GM18951 (cell line): ENCODE results near the gene GALK2.
"Not testable (repeated sequence)": the region's sequence is repeated elsewhere in the genome, so short reads cannot be mapped to it uniquely, and the experiment has no call there.

Source experiments
- POLR2A ChIP-seq: IDR thresholded peaks from 4 replicates; pipeline ENCODE4 v1.6.1; 2011; ENCODE audit warnings: mild to moderate bottlenecking; ENCODE audit not compliant: insufficient read length, insufficient read depth; ENCODE audit errors: extremely low read depth
- in situ Hi-C: fragments of 300-500 bp; cut with MboI; formaldehyde crosslinking; loops from one replicate; pipeline ENCODE4 v1.12.0; 2022; ENCODE audit warnings: low sequenced_read_pairs, mixed read lengths, inconsistent platforms; ENCODE audit not compliant: unreplicated experiment

GALK2 gene

DNA sequence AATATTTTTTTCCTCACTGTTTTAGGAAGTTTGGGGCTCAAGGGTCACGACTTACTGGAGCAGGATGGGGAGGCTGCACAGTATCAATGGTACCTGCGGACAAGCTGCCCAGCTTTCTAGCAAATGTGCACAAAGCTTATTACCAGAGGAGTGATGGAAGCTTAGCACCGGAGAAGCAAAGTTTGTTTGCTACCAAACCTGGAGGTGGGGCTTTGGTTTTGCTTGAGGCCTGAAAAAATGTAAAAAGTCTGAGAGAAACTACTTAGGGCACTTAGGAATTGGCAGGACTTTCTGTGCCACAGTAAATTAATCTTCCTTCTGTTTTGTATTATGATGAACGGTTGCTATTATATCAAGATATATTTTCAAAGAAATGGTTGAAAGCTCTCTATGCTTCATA, 157.9 kb downstream of the GALK2 start:
- in situ Hi-C loops: no loop called here
- no peak for TF ChIP-seq POLR2A

DNA sequence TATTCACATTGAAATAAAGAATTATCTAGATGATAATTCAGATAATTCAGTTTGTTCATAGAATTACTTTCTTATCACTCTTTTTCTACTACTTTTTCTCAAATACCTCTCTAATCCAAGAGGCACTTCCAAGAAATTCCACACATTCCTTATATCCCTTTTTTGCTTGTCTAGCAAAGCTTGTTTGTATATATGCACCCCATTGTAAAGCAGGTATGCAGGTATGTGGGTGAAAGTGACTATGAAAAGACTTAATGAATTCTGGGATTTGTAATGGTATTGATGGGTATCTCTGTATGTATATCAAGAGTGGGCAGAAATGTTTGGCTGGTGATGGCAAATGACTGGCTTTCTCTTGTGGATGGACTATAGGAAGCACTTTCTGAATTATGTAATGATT, 158.9 kb downstream of the GALK2 start:
- in situ Hi-C loops: no loop called here

DNA sequence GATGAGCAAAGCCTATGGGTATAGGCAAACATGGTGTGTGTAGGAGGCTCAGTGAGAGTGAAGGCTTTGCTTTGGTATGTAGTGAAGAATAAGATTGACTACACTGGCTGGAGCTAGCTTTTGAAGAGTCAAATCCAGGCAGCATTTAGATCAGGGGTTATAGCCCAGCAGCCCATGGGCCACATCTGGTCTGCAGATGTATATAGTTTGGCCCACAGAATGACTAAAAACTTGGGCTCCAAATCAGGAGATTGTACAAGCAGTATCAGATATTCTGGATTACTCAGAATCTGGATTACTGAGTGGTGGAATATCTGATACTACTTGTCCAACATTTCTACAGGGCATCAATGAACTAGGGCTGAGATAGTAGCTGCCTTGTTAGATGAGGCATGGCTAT, 160.1 kb downstream of the GALK2 start:
- no peak for TF ChIP-seq POLR2A

More for the DNA sequence above, 158.9 kb downstream of the GALK2 start:
- TF ChIP-seq POLR2A: no peak

DNA sequence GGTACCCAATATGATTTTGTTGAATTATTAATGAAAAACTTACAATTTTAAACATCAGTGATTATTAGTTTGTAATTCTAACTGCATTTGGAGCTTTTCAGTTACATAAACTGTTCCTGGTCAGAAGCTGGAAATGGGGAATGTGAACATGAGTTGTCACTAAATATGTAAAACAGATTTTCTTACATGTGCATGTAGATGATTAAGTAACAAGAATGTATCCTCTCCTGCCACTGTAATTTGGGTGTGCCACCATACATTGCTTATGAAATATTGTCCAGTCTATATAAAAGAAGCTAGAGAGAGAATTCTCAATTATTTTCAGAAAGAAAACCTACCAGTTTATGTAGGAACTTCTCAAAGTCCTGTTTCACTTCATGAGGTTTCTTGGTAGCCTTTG, 161.4 kb downstream of the GALK2 start:
- in situ Hi-C loops: no loop called here
- TF ChIP-seq POLR2A: no peak

More for the DNA sequence above, 160.1 kb downstream of the GALK2 start:
- in situ Hi-C loops: no loop called here

DNA sequence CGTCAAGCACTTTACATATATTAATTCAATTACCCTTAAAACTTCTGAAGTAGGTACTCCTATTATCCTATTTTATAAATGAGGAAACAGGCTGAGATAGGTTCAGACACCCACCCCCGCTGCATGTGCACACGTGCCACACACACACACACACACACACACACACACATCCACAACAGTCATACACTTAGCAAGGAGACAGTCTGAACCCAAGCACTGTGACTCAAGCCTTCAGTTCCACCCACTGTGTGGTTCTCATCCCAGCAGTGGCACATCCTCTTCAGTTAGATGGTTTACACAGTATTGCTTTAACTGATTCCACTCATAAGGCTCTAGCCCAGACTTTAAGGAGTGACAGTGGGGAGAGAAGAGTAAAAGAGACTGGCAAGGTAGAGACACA, 161.9 kb downstream of the GALK2 start:
- no peak for TF ChIP-seq POLR2A
- in situ Hi-C loops: no loop called here

DNA sequence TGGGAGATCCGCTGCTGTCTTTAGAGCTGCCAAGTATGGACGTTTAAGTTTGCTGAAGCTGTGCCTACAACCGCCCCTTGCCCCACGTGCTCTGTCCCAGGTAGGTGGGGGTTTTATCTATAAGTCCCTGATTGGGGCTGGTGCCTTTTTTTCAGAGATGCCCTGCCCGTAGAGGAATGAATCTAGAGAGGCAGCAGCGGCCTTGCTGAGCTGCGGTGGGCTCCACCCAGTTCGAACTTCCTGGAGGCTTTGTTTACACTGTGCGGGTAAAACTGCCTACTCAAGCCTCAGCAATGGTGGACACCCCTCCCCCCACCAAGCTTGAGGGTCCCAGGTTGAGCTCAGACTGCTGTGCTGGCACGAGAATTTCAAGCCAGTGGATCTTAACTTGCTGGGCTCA, 169.6 kb downstream of the GALK2 start:
- in situ Hi-C loops: no loop called here

DNA sequence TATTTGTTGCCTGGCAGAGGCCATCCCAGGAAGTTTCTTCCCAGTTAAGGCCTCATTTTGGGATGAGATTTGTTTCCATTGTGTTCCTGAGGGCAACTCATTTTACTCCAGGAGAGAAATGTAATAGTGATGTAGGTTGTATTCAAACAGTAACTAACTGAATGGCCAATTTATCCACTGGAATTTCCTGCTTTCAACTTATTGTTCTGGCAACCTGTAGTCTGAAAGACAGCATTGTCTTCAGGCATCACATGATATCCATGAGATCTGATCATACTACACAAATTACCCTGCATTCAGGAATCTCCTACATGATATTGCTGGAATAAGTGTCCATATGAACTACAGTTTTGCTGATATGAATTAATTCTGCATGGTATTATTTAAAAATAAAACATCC, 173.5 kb downstream of the GALK2 start:
- TF ChIP-seq POLR2A: no peak
- in situ Hi-C loops: no loop called here

More for the DNA sequence above, 169.6 kb downstream of the GALK2 start:
- no peak for TF ChIP-seq POLR2A

DNA sequence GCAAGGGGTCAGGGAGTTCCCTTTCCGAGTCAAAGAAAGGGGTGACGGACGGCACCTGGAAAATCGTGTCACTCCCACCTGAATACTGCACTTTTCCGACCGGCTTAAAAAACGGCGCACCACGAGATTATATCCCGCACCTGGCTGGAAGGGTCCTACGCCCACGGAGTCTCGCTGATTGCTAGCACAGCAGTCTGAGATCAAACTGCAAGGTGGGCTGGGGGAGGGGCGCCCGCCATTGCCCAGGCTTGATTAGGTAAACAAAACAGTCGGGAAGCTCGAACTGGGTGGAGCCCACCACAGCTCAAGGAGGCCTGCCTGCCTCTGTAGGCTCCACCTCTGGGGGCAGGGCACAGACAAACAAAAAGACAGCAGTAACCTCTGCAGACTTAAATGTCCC, 184.4 kb downstream of the GALK2 start:
- in situ Hi-C loops: not testable (repeated sequence)

DNA sequence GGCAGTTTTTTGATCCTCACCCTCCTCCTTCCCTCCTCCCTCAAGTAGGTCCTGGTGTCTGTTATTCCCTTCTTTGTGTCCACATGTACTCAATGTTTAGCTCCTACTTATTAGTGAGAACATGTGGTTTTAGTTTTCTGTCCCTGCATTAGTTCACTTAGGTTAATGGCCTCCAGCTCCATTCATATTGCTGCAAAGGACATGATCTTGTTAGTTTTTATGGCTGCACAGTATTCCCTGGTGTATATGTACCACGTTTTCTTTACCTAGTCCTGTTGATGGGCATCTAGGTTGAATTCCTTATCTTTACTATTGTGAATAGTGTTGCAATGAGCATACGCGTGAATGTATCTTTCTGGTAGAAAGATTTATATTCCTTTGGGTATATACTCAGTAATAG, 191.3 kb downstream of the GALK2 start:
- in situ Hi-C loops: no loop called here
- TF ChIP-seq POLR2A: no peak

DNA sequence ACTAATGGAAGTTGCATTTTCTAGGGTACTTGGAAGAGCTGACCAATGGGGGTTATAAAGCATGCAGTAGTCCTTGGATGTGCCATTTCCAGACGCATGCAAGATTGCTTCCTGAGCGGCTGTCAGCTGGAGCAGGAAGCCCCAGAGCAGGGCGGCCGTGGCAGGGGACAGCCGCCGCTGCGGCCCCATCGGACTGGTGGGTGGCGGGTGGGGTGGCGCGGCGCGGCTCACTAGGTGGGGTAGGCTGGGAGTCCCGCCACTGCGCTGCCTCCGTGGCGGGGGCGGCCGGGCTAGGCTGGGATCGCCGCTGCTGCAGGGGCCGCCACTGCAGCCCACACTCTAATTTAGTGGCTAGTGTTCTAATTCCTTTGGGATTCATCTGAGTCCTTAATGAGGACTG, 196.4 kb downstream of the GALK2 start:
- in situ Hi-C loops: no loop called here
- no peak for TF ChIP-seq POLR2A

DNA sequence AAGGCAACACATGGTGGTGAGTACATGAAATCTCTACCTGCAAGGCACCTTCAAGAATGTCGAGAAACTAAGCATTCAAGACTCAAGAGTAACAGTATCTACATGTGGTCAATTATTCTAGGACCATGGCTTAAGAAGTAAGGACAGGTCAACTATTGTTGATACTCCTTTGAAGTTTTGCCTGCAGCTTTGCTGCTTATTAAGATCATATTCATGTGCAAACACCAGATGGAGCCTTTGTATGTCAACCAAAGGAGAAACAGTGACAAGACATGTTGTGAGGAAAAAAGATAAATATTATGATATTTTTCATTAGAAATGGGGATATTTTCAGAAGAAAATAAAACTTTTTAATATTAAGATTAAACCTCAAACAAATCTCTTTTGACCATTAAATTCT, 200.7 kb downstream of the GALK2 start:
- no peak for TF ChIP-seq POLR2A
- in situ Hi-C loops: no loop called here

DNA sequence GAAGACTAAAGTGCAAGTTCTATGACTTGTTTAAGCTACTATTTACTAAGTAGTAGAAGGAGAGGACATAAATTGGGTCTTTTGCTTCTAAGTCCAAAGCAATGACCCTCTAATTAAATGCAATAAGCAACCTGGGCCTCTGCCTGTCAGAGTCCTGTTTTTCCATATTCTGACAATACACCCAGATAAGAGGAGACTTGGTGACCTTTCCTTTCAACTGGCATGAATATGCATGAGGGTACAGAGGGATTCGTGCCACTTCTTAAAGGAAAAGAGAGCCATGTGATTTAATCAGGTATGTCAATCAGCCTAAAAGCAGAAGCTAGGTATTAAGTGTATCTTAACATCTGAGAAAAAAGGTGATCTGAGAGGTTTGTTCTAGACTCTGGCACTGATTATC, 202.3 kb downstream of the GALK2 start:
- TF ChIP-seq POLR2A: no peak
- in situ Hi-C loops: no loop called here

DNA sequence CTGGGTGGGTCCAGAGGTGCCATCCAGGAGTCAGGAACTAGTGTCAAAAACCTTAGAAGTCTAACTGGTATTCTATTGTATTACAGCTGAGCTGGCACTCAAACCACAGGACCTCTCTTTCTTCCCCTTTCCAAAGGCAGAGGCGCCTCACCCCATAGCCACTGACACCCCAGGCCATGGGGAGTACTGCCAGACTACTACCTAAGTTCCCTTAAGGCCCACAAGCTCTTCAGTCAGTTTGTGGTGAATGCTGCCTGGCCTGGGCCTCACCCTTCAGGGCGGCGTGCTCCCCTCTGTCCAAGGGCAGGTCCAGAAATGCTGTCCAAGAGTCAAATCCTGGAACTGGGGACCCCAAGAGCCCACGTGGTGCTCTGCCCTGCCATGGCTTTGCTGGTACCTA, 209.9 kb downstream of the GALK2 start:
- TF ChIP-seq POLR2A: no peak
- in situ Hi-C loops: no loop called here

DNA sequence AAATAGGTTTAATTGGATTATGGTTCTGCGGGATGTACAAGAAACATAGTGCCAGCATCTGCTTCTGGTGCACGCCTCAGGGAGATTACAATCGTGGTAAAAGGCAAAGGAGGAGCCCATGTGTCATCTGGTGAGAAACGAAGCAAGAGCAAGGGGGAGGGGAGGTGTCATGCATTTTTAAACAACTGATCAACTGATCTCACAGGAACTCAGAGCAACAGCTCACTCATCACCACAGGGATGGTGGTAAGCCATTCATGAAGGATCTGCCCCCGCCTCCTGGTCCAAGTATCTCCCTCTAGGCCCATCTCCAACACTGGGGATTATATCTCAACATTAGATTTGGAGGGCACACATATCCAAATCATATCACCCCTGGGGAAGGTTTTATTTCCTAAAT, 210.9 kb downstream of the GALK2 start:
- TF ChIP-seq POLR2A: no peak
- in situ Hi-C loops: no loop called here
